HCT116 (cell line): ENCODE results near the gene AXIN1. TPM values are rescaled to one million over a fixed set of nuclear protein-coding genes. Genes with fewer than 3 reads are reported as not detected.

Experiments used
- ATAC-seq: fragments of 200-7000 bp; cut with Tn5 transposase; 2 replicates; pipeline ENCODE4 v1.9.1; 2020; ENCODE audit warnings: mild to moderate bottlenecking, moderate library complexity
- BruUV-seq: library from RNA; stranded (reverse); fragments of 400-500 nt; replicated peaks from 2 replicates; lab custom pipeline; 2021; lab: Mats Ljungman, UMichigan
- CTCF ChIA-PET: fragments of 300-600 bp; sonication (Branson Sonifier 250); formaldehyde crosslinking; loops from one replicate; lab custom pipeline; 2021; ENCODE audit warnings: antibody characterized with exemption; lab: Charles Lee
- POLR2A ChIA-PET: fragments of 300-600, 350-600 bp; sonication (Branson Sonifier 250); formaldehyde crosslinking; loops from one replicate; lab custom pipeline; 2021; ENCODE audit warnings: antibody characterized with exemption; lab: Charles Lee
- RAD21 ChIA-PET, 2 experiments: fragments of 300-600 bp; sonication (Branson Sonifier 250); formaldehyde crosslinking; loops; one replicate each; lab custom pipeline; 2023; ENCODE audit warnings: low total read pairs in 2 of 2; ENCODE audit not compliant: uncharacterized antibody in 2 of 2, unreplicated experiment in 2 of 2, low non-redundant PET in 1 of 2; lab: Charles Lee
- DNase-seq: peaks from one replicate; pipeline ENCODE4 v3.0.0-alpha.2; 2010; ENCODE audit warnings: low read depth, low spot score
- H2AFZ ChIP-seq: fragments of 200-600 bp; shearing (Covaris generic), sonication (generic); 2 replicates; pipeline ENCODE4 v1.6.1; 2017; ENCODE audit warnings: low read depth, mixed run types, mixed read lengths, antibody characterized with exemption, low read length; ENCODE audit not compliant: poor library complexity, severe bottlenecking
- H3K27ac ChIP-seq: 2 replicates; pipeline ENCODE4 v1.5.1; 2012; ENCODE audit warnings: low read depth, low read length
- H3K27me3 ChIP-seq: fragments of 200-600 bp; sonication (generic); 2 replicates; pipeline ENCODE4 v1.6.1; 2016; ENCODE audit warnings: mixed run types, low read length, mixed read lengths; ENCODE audit not compliant: insufficient read depth
- H3K36me3 ChIP-seq, 2 experiments: fragments of 200-500 bp in 1 of 2; fragments of 200-600 bp in 1 of 2; sonication (Bioruptor generic) in 1 of 2; sonication (generic) in 1 of 2; 2 replicates each; pipeline versions ENCODE4 v1.5.1 to v1.6.1; 2014 to 2016; ENCODE audit warnings: low read length in 2 of 2, inconsistent platforms in 1 of 2, mixed read lengths in 1 of 2, mixed run types in 1 of 2; ENCODE audit not compliant: insufficient read depth in 2 of 2, control insufficient read depth in 1 of 2
- H3K4me1 ChIP-seq, 2 experiments: fragments of 200-600 bp in 1 of 2; sonication (generic) in 1 of 2; 2 replicates each; pipeline versions ENCODE4 v1.5.1 to v1.6.1; 2012 to 2017; ENCODE audit warnings: low read length in 2 of 2, inconsistent platforms in 1 of 2, mild to moderate bottlenecking in 1 of 2, mixed read lengths in 1 of 2, mixed run types in 1 of 2, moderate library complexity in 1 of 2; ENCODE audit not compliant: insufficient read depth in 2 of 2, control insufficient read depth in 1 of 2
- H3K4me2 ChIP-seq: fragments of 200-600 bp; sonication (generic); 2 replicates; pipeline ENCODE4 v1.6.1; 2017; ENCODE audit warnings: mixed run types, low read length, mixed read lengths
- H3K4me3 ChIP-seq, 2 experiments: fragments of 200-600 bp in 1 of 2; sonication (generic) in 1 of 2; replicated peaks in 1 of 2; 2 replicates each; pipeline ENCODE4 v1.5.1; 2011 to 2016; ENCODE audit warnings: low read length in 2 of 2, control low read depth in 1 of 2, low read depth in 1 of 2, mild to moderate bottlenecking in 1 of 2, mixed read lengths in 1 of 2, mixed run types in 1 of 2
- H3K79me2 ChIP-seq: fragments of 200-600 bp; sonication (generic); 2 replicates; pipeline ENCODE4 v1.6.1; 2017; ENCODE audit warnings: mild to moderate bottlenecking, mixed run types, low read length, moderate library complexity, mixed read lengths; ENCODE audit not compliant: insufficient read depth
- H3K9ac ChIP-seq: fragments of 200-600 bp; sonication (generic); 2 replicates; pipeline ENCODE4 v1.6.1; 2016; ENCODE audit warnings: low read length, mixed read lengths
- H3K9me2 ChIP-seq: fragments of 200-600 bp; sonication (generic), shearing (Covaris generic); 2 replicates; pipeline ENCODE4 v1.6.1; 2017; ENCODE audit warnings: mixed run types, mild to moderate bottlenecking, moderate library complexity; ENCODE audit not compliant: insufficient read depth
- H3K9me3 ChIP-seq, 2 experiments: fragments of 200-500 bp in 1 of 2; fragments of 200-600 bp in 1 of 2; sonication (Bioruptor generic) in 1 of 2; sonication (generic) in 1 of 2; 2 replicates each; pipeline ENCODE4 v1.6.1; 2014 to 2017; ENCODE audit warnings: low read length in 2 of 2, mixed read lengths in 2 of 2, inconsistent platforms in 1 of 2, low read depth in 1 of 2, mild to moderate bottlenecking in 1 of 2, mixed run types in 1 of 2, moderate library complexity in 1 of 2; ENCODE audit not compliant: control insufficient read depth in 1 of 2, insufficient read depth in 1 of 2
- H4K20me1 ChIP-seq: fragments of 200-600 bp; sonication (generic), shearing (Covaris generic); 2 replicates; pipeline ENCODE4 v1.6.1; 2017; ENCODE audit warnings: mixed run types, mild to moderate bottlenecking, moderate library complexity; ENCODE audit not compliant: insufficient read depth
- EGR1 ChIP-seq: IDR thresholded peaks from 2 replicates; pipeline ENCODE4 v1.6.1; 2012; ENCODE audit warnings: low read depth
- EZH2 ChIP-seq: fragments of 200-600 bp; sonication (generic); IDR thresholded peaks from 2 replicates; pipeline ENCODE4 v1.6.1; 2017; ENCODE audit warnings: antibody characterized with exemption, mixed run types
- POLR2A ChIP-seq: IDR thresholded peaks from 2 replicates; pipeline ENCODE4 v1.7.0; 2011; ENCODE audit warnings: borderline replicate concordance; ENCODE audit not compliant: insufficient read depth, insufficient read length; ENCODE audit errors: extremely low read depth
- RAD21 ChIP-seq: IDR thresholded peaks from 2 replicates; pipeline ENCODE4 v1.6.1; 2012; ENCODE audit warnings: low read depth, mild to moderate bottlenecking
- SIN3A ChIP-seq: IDR thresholded peaks from 2 replicates; pipeline ENCODE4 v1.6.1; 2012; ENCODE audit warnings: low read depth
- SP1 ChIP-seq: IDR thresholded peaks from 2 replicates; pipeline ENCODE4 v1.6.1; 2012; ENCODE audit warnings: low read depth
- SRF ChIP-seq: IDR thresholded peaks from 2 replicates; pipeline ENCODE4 v1.6.1; 2012; ENCODE audit warnings: low read depth
- TCF7L2 ChIP-seq: IDR thresholded peaks from 2 replicates; pipeline ENCODE4 v1.7.0; 2011; ENCODE audit warnings: borderline replicate concordance, inconsistent platforms; ENCODE audit not compliant: insufficient read depth, insufficient read length; ENCODE audit errors: extremely low read depth
- ZFX ChIP-seq: fragments of 450-650 bp; IDR thresholded peaks from 2 replicates; pipeline ENCODE4 v1.6.1; 2017
- ZNF274 ChIP-seq: fragments of 200-500 bp; sonication (Bioruptor generic); IDR thresholded peaks from 2 replicates; pipeline ENCODE4 v1.6.1; 2014; ENCODE audit warnings: mild to moderate bottlenecking, low read depth, low read length, inconsistent platforms
- intact Hi-C: fragments of 100-400 bp; cut with micrococcal nuclease; formaldehyde crosslinking; loops from 2 replicates; pipeline ENCODE4 v1.10.0; 2022
- total RNA-seq: library from RNA; stranded (reverse); gene quantifications from one replicate; pipeline ENCODE4 v1.2.1, GENCODE V29; 2021; ENCODE audit not compliant: unreplicated experiment
- TF ChIP-seq, protein P1 (sequence below): IDR thresholded peaks from 2 replicates; pipeline ENCODE4 v1.6.1; 2011; ENCODE audit warnings: mild to moderate bottlenecking, low read length, moderate library complexity; ENCODE audit not compliant: insufficient replicate concordance; ENCODE audit errors: extremely low read depth
- TF ChIP-seq, protein P2 (sequence below): IDR thresholded peaks from 2 replicates; pipeline ENCODE4 v1.6.1; 2012

The AXIN1 gene
- total RNA-seq, 1 experiment from 2014 or later: 20.2 TPM

DNA sequence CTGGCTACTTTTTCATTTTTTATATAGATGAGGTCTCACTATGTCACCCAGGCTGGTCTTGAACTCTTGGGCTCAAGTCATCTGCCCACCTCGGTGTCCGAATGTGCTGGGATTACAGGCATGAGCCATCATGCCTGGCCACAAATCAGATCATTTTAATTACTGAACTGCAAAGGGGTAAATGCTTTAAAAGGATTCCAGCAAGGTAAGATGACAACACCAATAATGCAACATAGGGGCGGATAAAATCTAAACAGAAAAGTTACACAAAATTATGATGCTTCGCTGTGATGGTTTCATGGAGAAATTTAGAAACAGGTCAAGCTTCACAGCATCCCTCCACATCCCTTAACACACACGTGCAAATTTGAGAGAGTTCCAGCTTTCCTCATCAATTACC lies 32.3 kb downstream of the AXIN1 start:
- Histone ChIP-seq H4K20me1 (no peaks in the 10 kb centered on the region), H3K9me2 (no peaks in the 10 kb centered on the region), H3K4me2 (no peak overlapping the region), H3K36me3 (no peaks in the 10 kb centered on the region), H3K27me3 (no peaks in the 10 kb centered on the region), H3K4me1 (no peaks in the 10 kb centered on the region), H3K79me2 (peaks cover 37% of the 10 kb centered on the region), H3K9ac (no peak overlapping the region), H3K27ac (no peak overlapping the region), H3K9me3 (no peaks in the 10 kb centered on the region), H2AFZ (no peak overlapping the region), H3K4me3 (no peak overlapping the region)
- ChIA-PET RAD21 (no interaction called here), CTCF (no interaction called here), POLR2A (no interaction called here)
- intact Hi-C loops: no loop called here
- TF ChIP-seq EZH2 (no peak), ZFX (no peak), TCF7L2 (no peak), SP1 (no peak), EGR1 (no peak), POLR2A (no peak), SRF (no peak), RAD21 (no peak), ZNF274 (no peak), SIN3A (no peak)
- TF ChIP-seq, protein P1, sequence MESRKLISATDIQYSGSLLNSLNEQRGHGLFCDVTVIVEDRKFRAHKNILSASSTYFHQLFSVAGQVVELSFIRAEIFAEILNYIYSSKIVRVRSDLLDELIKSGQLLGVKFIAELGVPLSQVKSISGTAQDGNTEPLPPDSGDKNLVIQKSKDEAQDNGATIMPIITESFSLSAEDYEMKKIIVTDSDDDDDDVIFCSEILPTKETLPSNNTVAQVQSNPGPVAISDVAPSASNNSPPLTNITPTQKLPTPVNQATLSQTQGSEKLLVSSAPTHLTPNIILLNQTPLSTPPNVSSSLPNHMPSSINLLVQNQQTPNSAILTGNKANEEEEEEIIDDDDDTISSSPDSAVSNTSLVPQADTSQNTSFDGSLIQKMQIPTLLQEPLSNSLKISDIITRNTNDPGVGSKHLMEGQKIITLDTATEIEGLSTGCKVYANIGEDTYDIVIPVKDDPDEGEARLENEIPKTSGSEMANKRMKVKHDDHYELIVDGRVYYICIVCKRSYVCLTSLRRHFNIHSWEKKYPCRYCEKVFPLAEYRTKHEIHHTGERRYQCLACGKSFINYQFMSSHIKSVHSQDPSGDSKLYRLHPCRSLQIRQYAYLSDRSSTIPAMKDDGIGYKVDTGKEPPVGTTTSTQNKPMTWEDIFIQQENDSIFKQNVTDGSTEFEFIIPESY: no peak
- TF ChIP-seq, protein P2, sequence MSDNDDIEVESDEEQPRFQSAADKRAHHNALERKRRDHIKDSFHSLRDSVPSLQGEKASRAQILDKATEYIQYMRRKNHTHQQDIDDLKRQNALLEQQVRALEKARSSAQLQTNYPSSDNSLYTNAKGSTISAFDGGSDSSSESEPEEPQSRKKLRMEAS: no peak
- DNase-seq (no peak), ATAC-seq (no peak)
- no TSS peak for BruUV-seq
